Stimulated activated CD4-positive, alpha-beta T cell treated with anti-CD3 and anti-CD28 coated beads, Interleukin-4, amount 100 ng/mL, for 24 hours (primary cell): Measurements from ENCODE around the gene LPP.

ENCODE experiments used
- DNase-seq: peaks from one replicate; pipeline ENCODE4 v3.0.0-alpha.2; 2020

Gene LPP

DNA sequence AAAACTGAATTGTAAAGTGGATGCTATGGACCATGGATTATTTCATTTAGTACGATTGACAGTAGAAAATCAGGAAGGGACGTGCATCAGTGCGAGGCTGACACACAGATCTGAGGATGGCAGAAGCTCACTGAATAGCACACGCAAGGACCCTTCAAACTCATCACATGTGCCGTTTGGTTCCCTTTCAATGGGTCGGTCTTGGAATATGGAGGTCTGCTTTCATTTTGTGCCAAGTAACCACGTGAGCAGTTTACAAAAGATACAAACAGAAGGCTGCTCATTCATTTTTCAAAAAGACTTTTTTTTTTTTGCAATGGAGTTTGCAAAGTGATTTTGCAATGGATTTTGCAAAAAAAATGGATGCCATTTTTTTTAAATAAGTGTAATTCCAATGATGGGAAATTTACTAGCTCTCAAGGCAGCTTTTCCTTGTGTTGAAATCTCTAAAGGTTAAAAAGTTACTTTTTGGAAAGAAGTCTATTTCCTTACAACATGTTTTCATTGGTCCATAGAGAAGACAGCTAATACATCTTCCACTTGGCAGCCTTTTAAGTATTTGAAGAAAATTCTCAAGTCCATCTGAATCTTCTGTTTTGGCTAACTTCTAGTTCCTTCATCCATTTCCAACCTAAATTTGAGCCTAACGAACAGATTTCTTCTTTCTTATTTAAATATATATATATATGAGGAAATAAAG lies 625.5 kb downstream of the LPP start:
- DNase-seq, result no peak

DNA sequence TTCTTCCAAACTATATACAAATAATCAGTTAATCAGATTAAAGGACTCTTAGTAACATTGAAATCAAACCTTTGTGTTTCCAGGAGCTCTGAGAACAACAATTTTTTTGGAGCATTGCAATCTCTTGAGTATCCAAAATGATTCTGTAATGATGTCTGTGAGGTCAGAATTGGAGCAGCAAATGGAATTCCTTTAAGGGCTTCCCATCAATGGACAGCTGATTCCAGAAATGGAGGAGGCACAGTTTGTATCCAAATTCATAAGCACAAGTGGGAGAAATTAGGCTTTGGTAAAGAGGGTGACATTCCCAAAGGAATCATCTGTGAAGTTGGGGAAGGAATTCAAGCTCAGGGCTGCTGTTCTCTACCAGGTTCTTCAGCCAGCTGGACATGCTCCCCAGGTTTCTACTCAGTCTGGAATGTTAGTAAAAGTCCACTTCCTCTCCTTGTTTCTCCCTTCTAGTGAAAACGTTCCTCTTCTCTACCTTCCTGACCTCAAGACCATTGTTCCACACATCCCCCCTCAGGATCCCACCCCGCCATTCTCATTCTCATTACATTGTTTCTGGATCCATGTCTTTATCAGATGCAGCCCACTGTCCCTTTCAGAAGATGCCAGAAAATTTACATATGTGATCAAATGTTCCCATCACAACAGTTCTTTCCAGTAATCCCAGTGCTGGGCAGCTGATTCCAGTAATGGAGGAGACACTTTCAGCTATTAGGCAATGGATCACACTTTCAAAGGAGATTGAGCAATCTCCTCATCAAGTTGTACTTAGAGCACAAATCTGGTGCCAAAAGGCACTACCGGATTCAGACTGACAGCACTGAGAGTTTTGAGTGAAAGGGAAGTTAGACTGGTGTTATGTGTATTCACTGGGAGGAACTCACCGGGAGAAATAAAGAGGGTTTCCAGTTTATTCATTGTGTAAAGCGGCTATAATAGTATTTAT lies 626.5 kb downstream of the LPP start:
- no peak for DNase-seq

GRCh38 chr3:188782613-188783124 lies 628.7 kb downstream of the LPP start:
- DNase-seq, result no peak

DNA sequence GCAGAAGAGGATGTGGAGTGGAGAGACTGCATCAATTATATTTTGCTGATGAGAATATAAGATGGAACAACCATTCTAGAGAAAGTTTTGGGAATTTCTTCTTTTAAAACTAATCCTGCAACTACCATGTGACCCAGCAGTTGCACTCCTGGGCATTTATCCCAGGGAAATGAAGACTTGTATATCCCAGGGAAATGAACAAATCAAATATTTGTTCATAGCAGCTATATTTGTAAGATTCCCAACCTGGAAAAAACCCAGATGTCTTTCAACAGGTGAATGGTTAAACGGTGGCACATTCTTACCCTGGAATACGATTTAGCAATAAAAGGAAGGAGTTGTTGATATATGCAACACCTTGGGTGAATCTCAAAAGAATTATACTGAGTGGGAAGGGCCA lies 632.5 kb downstream of the LPP start:
- DNase-seq, result no peak

DNA sequence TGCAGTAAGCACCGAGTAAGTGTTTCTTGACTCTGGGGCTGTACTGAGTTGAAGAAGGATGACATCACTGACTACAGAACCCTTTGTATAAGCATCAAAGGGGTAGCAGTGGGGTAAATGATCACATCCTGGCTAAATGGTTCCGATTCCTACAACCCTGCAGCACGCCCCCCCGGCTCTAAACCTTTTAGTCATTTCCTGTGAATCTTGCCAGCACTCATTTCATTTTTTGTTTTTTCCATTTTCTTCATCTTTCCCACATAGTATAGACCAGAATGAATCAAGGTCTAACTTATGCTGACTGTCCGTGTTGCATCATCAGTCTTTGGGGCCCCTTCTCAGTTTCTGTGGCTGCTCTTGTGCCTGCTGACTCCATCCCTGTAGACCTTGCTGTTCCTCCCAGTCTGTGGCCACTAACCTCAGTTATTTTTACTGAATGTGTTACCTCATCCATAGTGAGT lies 634.7 kb downstream of the LPP start:
- DNase-seq, result peak; percentile 84

- peak; percentile 17 for DNase-seq
These were observed 635.3 kb downstream of the LPP start for GRCh38 chr3:188789251-188789650.

GRCh38 chr3:188791311-188791710 lies 637.4 kb downstream of the LPP start:
- no peak for DNase-seq

GRCh38 chr3:188792793-188793192 lies 638.8 kb downstream of the LPP start:
- DNase-seq, result no peak

DNA sequence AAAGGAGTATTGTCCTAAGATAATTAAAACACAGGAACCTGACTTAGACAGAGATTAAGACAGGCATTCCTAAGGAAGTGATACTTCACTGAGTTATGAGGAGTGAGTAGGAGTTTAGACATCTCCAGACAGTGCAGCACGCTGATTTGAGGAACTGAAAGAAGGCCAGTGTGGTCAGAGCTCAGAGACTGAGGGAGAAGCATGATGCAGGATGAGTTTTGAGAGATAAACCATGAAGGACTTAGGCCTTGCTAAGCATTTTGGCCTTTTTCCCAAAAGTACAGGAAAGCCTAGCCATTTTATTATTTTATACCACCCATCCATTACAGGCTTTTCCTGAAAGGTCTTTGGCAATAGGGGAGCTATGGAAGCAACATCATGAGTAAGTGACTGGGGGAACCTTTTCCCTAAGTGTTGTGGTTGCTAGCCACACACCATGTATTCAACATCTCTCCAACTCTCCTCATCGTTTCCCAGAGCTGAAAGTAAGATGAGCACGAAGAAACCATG lies 642.2 kb downstream of the LPP start:
- DNase-seq, result no peak

DNA sequence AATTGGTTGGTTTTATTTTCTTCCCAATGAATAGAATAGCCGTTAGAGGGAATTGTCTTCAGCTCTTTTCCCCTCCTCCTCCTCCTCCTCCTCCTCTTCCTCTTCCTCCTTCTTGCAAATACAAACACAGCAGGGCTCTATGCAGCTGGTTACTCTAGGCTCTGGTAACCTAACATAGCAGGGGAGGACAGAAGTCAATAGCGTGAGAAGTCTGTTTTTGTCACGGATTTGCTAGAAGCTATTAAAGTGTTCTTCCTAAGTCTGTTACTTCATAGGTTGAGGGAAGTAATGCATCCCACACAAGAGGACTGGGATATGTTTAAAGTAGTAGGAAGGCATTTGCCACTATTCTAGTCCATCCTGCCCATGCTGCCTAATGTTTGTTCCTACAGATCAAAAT lies 643.1 kb downstream of the LPP start:
- no peak for DNase-seq

- DNase-seq, result no peak
These were observed 644.7 kb downstream of the LPP start for GRCh38 chr3:188798556-188799145.

DNA sequence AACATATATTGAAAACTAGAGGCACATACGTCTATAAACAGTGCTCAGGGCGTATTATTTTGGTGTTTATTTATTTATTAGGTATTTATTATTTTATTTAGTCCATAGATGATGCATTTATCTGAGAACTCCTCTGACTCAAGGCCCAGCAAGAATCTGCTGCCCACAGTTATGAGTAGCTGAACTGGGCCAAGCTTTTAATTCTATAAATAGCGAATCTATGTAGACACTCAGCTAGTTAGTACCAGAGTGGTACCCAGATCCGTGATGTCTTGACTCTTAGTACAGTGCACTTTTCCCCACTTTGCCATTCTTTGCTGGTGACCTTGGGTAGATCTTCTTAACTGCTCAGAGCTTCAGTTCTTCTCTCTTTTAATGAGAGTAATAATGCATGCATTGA lies 647.4 kb downstream of the LPP start:
- DNase-seq, result no peak

GRCh38 chr3:188802645-188803044 lies 648.7 kb downstream of the LPP start:
- no peak for DNase-seq

DNA sequence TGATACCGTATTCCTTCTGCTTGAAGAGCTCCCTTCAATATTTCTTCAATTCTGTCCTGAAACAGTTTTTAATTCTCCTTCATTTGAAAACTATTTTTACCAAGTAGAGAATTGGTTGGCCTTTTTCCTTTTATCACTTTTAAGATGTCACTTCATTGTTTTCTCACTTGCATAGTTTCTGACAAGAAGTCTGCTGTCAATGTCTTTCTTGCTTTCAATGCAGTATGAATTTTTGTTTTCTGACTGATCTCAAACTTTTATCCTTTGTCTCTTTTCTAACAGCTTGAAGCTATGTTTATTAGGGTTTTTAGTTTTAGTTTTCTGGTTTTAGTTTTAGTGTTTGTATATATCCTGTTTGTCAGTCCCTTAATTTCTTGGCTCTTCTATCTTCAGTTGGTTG lies 653.0 kb downstream of the LPP start:
- DNase-seq, result no peak

DNA sequence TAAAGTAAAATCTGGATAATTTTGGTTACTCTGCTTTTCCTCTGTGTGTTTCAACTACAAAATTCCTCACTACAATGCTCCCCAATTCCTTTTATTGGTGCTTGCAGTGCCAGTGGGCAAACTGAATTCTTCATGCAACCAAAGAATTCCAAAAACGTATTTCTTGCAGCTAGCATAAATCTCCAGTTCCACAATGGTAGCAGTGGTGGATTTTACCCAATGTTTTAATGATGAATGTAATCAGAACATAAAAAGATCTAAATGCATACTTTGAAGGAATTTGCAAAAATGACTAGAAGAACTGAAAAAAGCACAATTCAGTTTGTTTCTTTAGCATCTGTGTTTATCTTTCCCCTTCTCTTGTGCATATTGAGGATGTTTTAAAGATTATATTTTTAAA lies 658.2 kb downstream of the LPP start:
- DNase-seq, result no peak

GRCh38 chr3:188814581-188814980 lies 660.6 kb downstream of the LPP start:
- no peak for DNase-seq

DNA sequence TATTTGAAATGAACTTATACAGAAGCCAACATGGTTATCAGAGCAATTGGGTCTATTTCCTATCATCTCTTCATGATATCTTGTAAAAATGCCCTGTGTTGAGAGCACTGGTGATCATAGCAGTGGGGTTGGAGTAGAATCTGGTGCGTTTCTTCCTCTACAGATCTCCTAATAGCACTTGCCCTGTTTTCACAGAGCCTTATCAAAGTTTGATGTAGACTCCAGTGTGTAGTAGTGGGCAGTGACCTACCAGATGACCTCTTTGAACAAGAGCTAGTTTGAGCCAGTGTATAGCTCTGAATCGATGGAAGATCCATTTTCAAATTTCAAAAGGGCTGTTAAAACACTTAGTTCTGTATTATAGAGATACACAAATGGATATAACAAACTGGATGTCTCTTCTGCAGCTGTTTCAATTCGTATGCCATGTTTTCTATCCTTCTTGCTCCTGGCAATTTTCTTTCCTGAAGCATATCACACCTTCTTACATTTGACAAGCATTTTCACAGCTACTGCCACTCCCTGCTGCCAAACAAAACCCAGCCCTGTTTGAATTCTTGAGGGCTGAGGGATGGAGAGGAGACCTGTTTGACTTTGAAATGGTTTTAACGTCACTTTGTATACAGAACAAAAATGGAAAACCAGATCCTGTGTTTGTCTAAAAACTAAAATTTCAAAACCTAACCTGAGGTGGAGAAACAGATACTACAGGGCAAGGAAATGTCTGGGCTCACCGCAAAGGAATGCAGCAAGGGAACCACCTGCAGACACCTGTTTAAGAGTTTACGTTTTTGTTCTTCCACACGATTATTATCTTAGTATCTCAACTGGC lies 663.4 kb downstream of the LPP start:
- DNase-seq, result no peak

DNA sequence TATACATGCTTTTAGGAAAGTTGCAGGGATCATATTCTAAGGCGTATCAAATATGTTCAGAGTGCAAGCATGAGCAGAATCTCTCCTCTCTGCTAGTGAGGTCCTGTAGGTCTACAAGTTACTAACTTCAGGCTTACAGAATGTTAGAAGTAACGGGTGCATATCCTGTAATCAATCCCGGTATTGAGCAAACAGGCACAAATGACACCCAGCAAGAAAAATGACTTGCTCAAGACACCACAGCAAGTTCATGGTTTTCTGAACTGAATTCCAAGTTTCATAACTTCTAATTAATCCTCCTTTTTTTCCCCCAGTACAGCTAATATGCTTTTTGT lies 663.9 kb downstream of the LPP start:
- no peak for DNase-seq

DNA sequence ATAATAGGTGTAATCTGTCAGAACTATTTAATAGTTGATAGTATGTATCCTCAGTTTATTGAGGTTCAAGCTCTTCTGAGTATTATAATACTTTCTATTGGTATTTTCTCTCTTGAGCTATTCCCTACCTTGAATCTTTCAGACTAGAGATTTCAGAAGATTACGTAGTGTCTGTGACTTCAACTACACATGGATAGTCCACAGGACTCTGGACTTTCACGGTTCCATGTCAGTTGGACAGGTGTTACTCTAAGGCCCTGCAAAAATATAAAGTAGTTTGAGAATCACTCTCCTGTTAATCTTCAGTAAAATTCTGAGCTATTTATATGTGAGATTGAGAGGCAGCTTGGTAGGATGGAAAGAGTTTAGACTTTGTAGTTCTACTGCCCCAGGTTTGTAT lies 664.3 kb downstream of the LPP start:
- no peak for DNase-seq

- no peak for DNase-seq
These were observed 666.0 kb downstream of the LPP start for GRCh38 chr3:188819939-188820338.

DNA sequence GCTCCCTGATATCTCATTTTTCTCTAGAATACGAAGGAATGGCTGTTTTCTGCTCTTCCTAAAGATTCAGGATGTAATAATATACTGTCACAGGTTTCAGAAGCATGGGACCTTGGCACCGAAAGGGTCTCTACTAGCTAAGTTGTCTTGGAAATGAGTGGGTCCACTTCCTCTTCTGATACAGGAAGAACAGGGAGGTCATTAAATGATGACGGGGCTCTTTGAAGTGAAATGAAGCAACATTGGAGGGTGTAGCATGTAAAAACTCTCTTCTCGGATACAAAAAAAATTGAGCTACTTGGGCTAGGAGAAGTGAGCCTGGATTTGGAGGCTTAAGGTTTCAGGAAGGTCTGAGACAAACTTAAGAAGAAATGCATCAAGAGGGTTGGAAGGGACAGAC lies 668.0 kb downstream of the LPP start:
- no peak for DNase-seq

DNA sequence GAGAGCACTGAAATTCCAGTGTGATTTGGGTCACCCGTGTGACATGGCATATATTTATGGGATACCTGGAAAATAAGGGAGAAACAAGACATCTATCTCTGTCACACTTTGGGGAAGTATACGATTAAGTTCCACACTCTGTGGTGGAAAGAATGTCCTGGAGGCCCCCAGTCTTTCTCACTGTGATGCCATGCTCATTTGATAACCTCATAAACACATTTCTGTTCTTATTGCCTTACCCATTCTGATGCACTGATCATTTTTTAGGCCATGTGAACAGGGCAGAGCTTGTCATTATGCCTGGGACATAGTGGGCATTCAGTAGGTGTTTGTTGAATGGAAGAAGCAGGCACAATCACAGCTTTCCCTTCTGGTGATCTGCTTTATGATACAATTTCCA lies 668.5 kb downstream of the LPP start:
- no peak for DNase-seq

DNA sequence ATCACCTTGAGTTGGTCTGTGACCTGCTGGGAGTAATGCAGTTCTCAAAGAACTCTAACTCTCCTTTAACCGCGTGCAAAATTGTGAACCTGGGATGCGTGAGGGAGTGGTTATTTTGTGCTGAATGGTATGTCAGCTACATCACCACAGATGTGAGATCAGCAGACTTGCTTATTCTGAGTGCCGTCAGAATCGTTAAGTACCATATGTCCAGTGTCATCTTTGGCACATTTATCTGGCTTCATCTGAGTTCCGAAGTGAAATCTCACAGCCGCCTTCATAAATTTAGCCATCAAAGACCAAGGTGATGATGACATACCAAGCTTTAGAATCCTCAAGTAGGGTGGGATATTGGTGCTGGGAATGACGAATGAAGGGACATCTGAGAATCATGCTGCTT lies 670.6 kb downstream of the LPP start:
- DNase-seq, result no peak
